ENCODE measurements around the gene PDGFB.

- TF ChIP-seq CTCF (IDR thresholded peaks at IDR 0.05) (no peak), POLR2A (IDR thresholded peaks at IDR 0.05) (no peak)
Measured at GRCh38 chr22:39197578-39197977, 47.2 kb downstream of the PDGFB start.

Measured in prostate gland (tissue), 2 donors.